IPS DF 4.7 (cell line): ENCODE results near the gene UBTD2.

ENCODE experiments used
- DNase-seq: peaks from one replicate; pipeline ENCODE4 v3.0.0-alpha.2; 2013; ENCODE audit warnings: low spot score; ENCODE audit errors: extremely low read depth

Gene UBTD2

GRCh38 chr5:172194985-172195774, 88.4 kb downstream of the UBTD2 start:
- no peak for DNase-seq

DNA sequence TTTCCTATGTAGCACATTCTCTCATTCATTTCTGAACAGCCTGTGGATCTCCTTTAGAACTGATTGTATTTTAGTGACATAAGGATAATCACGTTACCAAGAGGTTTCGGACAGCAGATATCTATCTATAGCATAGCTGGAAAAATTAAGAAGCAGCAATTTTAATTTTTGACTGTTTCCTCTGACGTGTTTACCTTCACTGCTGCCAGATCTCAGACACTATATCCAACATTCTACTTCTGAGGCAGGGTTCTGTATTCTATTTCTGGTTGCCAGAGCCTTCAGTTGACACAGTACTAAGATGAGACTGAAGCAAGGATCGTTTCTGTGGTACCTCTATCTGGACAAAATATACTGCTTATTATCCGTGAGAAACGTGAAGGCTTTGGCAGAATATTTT, 89.7 kb downstream of the UBTD2 start, which contains the start of gene EFCAB9:
TSS of gene EFCAB9 (plus strand) at position 301 of the 400 bp plus-strand sequence. CDS start at position 302, 1 bp downstream.
- DNase-seq, result no peak

- no peak for DNase-seq
These were observed 93.8 kb downstream of the UBTD2 start for GRCh38 chr5:172189693-172190296.

GRCh38 chr5:172188893-172189692, 94.5 kb downstream of the UBTD2 start:
- DNase-seq, result no peak

- DNase-seq, result no peak
These were observed 95.3 kb downstream of the UBTD2 start, which contains the start of gene STK10 for GRCh38 chr5:172188033-172188892. Gene STK10 (minus strand): TSS chr5:172188224. CDS start chr5:172188042, 182 bp downstream.

- no peak for DNase-seq
These were observed 96.2 kb downstream of the UBTD2 start for GRCh38 chr5:172187118-172188032.

DNA sequence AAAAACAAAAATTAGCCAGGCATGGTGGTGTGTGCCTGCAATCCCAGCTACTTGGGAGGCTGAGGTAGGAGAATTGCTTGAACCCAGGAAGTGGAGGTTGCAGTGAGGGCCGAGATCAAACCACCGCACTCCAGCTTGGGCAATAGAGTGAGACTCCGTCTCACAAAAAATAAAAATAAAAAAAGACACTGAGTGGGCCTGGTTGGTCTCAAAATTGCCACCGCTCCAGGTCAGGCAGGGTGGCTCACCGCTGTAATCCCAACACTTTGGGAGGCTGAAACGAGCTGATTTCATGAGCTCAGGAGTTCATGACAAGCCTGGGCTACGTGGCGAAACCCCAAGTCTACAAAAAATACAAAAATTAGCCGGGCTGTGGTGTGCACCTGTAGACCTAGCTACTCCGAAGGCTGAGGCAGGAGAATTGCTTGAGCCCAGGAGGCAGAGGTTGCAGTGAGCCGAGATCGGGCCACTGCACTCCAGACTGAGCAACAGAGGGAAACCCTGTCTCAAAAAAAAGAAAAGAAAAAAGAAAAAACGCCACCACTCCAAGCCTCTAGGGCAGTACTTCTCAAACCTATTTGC, 97.4 kb downstream of the UBTD2 start:
- DNase-seq, result no peak

GRCh38 chr5:172185096-172185461, 98.5 kb downstream of the UBTD2 start:
- DNase-seq, result no peak

GRCh38 chr5:172183881-172184280, 99.7 kb downstream of the UBTD2 start:
- DNase-seq, result no peak

GRCh38 chr5:172182291-172182690, 101.3 kb downstream of the UBTD2 start:
- DNase-seq, result no peak

- no peak for DNase-seq
These were observed 102.6 kb downstream of the UBTD2 start for GRCh38 chr5:172180936-172181335.

DNA sequence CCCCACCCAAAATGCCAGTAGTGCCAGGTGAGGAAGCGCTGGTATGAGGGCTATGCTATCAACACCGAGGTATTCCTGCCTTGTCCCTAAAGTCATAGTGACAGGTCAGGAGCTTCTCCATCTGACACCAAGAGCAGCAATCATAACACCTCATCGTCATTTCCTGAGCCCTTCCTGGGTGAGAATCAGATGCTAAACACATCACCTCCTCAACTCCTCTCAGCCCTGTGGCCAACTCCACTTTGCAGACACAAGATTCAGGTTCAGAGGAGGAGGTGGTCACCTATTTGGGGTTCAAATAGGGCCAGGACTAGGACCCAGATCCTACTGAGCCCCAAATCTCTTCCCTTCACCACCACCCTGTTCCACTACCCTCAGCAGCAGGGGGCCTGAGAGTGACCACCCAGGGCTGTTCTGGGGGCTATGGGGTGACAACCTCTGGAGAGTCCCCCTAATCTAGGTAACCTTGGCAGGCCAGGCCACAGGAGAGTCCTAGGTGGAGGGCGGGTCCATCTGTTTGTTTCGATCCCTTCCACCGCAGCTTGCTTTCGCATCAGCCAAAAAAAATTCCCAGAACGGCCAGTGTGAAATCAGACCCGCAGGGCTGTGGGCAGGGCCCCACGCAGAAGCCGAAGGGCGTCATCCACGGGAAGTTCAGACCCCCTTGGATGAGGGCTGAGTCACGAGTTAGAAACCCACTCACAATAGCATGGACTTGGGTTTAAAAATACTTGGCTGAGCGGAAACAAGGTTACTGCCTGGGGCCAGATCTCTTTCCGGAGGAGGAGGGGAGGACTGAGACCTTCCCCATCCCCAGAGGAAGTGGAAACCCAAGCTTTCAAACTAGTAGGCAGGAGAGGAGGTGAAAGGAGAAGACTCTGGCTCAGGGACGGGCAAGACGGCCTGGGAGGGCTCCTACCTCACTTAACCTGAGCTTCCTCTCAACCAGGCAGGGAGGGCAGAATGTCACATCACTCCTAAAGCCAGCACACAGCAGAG, 104.3 kb downstream of the UBTD2 start:
- DNase-seq, result no peak

GRCh38 chr5:172178301-172178987, 105.1 kb downstream of the UBTD2 start:
- DNase-seq, result no peak

GRCh38 chr5:172177176-172177575, 106.4 kb downstream of the UBTD2 start:
- no peak for DNase-seq

DNA sequence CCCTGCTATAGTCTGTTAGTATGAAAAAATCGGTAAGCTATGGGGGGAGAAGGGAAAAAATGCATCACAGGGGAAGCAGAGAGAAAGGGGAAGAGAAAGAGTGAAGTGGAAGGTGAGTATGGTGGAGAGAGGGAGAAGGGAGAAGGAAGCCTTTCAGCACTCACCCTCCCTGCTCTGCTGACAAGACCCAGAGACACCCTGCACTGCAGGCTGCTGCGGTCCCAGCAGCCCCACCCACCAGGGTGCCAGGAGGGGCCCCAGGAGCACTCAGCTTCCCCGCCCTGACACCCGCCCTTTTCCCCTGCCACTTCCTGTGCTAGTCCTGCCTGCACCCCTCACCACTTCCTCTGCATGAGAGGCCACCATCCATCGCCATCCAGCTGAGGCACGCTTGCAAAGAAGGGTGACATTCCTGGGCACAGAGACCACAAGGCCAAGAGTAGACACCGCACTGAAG, 108.3 kb downstream of the UBTD2 start:
- no peak for DNase-seq

DNA sequence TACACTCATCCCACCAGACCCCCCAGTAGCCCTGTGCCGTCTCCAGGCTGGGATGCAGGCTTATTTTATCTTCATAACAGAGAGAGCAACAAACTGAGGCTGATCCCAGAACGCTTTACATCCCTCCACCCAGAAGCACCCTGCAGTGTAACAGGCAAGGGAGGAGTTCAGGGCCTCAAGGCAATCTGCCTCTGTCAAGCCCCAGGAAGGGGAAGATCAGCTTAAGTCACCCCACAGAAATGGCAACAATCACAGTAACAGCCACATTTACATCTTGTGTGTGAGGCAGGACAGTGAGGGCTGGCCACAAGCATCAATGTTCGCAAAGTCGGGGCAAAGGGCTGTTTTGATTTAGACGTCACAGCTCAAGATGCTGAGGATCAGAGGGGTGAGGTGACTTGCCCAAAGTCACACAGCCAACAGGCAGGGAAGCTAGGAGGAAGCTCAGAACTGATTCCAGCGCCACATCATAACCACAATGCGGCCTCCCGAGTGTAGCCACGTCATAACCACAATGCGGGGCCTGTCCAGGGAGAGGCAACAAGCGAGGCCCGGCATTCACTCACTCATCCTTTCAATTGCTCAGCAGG, 109.9 kb downstream of the UBTD2 start:
- no peak for DNase-seq

DNA sequence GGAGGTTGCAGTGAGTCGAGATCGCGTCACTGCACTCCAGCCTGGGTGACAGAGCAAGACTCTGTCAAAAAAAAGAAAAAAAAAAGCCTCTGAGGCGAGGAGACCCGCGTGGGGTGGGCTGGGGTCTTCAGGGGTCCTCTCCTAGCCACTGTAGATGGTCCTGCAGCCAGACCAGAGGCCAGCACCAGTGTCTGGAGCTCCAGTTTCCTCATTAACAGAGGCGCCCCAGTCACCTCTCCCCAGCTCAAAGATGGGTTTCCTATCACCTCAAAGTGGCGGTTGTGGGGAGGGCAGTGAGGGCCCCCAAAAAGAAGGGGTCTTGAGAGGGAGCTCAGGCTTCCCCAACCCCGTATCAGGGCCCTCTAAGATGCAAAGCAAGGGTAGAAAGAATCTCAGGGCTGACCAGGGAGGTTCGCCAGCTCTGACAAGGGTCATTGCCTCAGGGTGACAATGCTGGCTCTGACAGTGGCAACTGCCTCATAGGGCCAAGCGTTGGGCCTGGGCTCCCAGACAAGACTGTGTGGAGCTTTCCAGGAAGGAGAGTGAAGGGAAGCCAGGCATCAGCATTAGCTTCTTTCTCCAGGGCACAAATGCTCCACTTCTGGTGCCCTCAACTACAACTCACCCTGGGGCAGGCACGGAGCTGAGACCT, 110.5 kb downstream of the UBTD2 start:
- DNase-seq, result no peak
